C4-2B (cell line): ENCODE results near the gene REXO1.

Source experiments
- ZFX ChIP-seq: fragments of 450-650 bp; IDR thresholded peaks from 2 replicates; pipeline ENCODE4 v1.6.1; 2017
- TF ChIP-seq, protein P1 (sequence below): fragments of 450-650 bp; conservative IDR thresholded peaks from 2 replicates; pipeline ENCODE4 v1.5.1; 2017; ENCODE audit warnings: mild to moderate bottlenecking

GRCh38 chr19:1766800-1767352 is 81.4 kb downstream of the REXO1 start:
- TF ChIP-seq, protein P1, sequence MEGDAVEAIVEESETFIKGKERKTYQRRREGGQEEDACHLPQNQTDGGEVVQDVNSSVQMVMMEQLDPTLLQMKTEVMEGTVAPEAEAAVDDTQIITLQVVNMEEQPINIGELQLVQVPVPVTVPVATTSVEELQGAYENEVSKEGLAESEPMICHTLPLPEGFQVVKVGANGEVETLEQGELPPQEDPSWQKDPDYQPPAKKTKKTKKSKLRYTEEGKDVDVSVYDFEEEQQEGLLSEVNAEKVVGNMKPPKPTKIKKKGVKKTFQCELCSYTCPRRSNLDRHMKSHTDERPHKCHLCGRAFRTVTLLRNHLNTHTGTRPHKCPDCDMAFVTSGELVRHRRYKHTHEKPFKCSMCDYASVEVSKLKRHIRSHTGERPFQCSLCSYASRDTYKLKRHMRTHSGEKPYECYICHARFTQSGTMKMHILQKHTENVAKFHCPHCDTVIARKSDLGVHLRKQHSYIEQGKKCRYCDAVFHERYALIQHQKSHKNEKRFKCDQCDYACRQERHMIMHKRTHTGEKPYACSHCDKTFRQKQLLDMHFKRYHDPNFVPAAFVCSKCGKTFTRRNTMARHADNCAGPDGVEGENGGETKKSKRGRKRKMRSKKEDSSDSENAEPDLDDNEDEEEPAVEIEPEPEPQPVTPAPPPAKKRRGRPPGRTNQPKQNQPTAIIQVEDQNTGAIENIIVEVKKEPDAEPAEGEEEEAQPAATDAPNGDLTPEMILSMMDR: no peak
- no peak for TF ChIP-seq ZFX
